ENCODE measurements around the gene LRRC74B.

Gene LRRC74B

GRCh38 chr22:21073023-21073422 lies 27.3 kb downstream of the LRRC74B start:
- H2AFZ ChIP-seq (ENCODE audit: low read length), result no peak overlapping the region
- no peak overlapping the region for H3K4me2 ChIP-seq (ENCODE audit: low read length)
- H3K27ac ChIP-seq (ENCODE audit: low read depth, low read length, poor library complexity, severe bottlenecking), result no peak overlapping the region
- no peaks in the 10 kb centered on the region; the same call in 1 of the 2 replicates for H3K36me3 ChIP-seq (ENCODE audit: insufficient read depth, low read length)
- H3K9ac ChIP-seq (ENCODE audit: low read length), result no peak overlapping the region
- H3K79me2 ChIP-seq (ENCODE audit: insufficient read depth, low read length), result no peaks in the 10 kb centered on the region
- no peaks in the 10 kb centered on the region for H3K9me2 ChIP-seq (ENCODE audit: low read depth, low read length)
- no peaks in the 10 kb centered on the region for H3K4me1 ChIP-seq (ENCODE audit: insufficient read depth, low read length, severe bottlenecking)
- H3K4me3 ChIP-seq (ENCODE audit: low read depth, low read length, poor library complexity, severe bottlenecking), result no peak overlapping the region
- no peaks in the 10 kb centered on the region for H3F3A ChIP-seq (ENCODE audit: insufficient read depth, low read length)
- H4K20me1 ChIP-seq (ENCODE audit: insufficient read depth, low read length), result no peaks in the 10 kb centered on the region
- H3K27me3 ChIP-seq (ENCODE audit: insufficient read depth, low read length), result no peaks in the 10 kb centered on the region; the same call in 1 of the 2 replicates
- H3K9me3 ChIP-seq (ENCODE audit: low read length), result no peaks in the 10 kb centered on the region
- TF ChIP-seq CTCF (IDR thresholded peaks at IDR 0.05; ENCODE audit: low read length), result no peak
- no peak for TF ChIP-seq EZH2 (IDR thresholded peaks at IDR 0.05; ENCODE audit: borderline replicate concordance, low read length)

- no peak for TF ChIP-seq CTCF (IDR thresholded peaks at IDR 0.05; ENCODE audit: low read length)
- no peak for TF ChIP-seq EZH2 (IDR thresholded peaks at IDR 0.05; ENCODE audit: borderline replicate concordance, low read length)
- no peaks in the 10 kb centered on the region; the same call in 1 of the 2 replicates for H3K36me3 ChIP-seq (ENCODE audit: insufficient read depth, low read length)
These were observed 27.7 kb downstream of the LRRC74B start for GRCh38 chr22:21073482-21073881.

GRCh38 chr22:21074102-21074715 lies 28.5 kb downstream of the LRRC74B start:
- TF ChIP-seq EZH2 (IDR thresholded peaks at IDR 0.05; ENCODE audit: borderline replicate concordance, low read length), result no peak
- no peak for TF ChIP-seq CTCF (IDR thresholded peaks at IDR 0.05; ENCODE audit: low read length)
- no peaks in the 10 kb centered on the region; the same call in 1 of the 2 replicates for H3K36me3 ChIP-seq (ENCODE audit: insufficient read depth, low read length)
- no peak overlapping the region for H3K4me2 ChIP-seq (ENCODE audit: low read length)
- no peak overlapping the region for H3K27ac ChIP-seq (ENCODE audit: low read depth, low read length, poor library complexity, severe bottlenecking)
- no peak overlapping the region for H2AFZ ChIP-seq (ENCODE audit: low read length)
- H3K9me2 ChIP-seq (ENCODE audit: low read depth, low read length), result no peaks in the 10 kb centered on the region
- H3K9me3 ChIP-seq (ENCODE audit: low read length), result no peaks in the 10 kb centered on the region
- no peaks in the 10 kb centered on the region for H4K20me1 ChIP-seq (ENCODE audit: insufficient read depth, low read length)
- H3K9ac ChIP-seq (ENCODE audit: low read length), result no peak overlapping the region
- no peaks in the 10 kb centered on the region for H3F3A ChIP-seq (ENCODE audit: insufficient read depth, low read length)
- H3K79me2 ChIP-seq (ENCODE audit: insufficient read depth, low read length), result no peaks in the 10 kb centered on the region
- no peaks in the 10 kb centered on the region; the same call in 1 of the 2 replicates for H3K27me3 ChIP-seq (ENCODE audit: insufficient read depth, low read length)
- H3K4me3 ChIP-seq (ENCODE audit: low read depth, low read length, poor library complexity, severe bottlenecking), result no peak overlapping the region
- H3K4me1 ChIP-seq (ENCODE audit: insufficient read depth, low read length, severe bottlenecking), result no peaks in the 10 kb centered on the region

More at GRCh38 chr22:21073482-21073881, 27.7 kb downstream of the LRRC74B start:
- no peaks in the 10 kb centered on the region for H3K79me2 ChIP-seq (ENCODE audit: insufficient read depth, low read length)
- no peaks in the 10 kb centered on the region for H3K9me3 ChIP-seq (ENCODE audit: low read length)
- no peaks in the 10 kb centered on the region for H3K9me2 ChIP-seq (ENCODE audit: low read depth, low read length)
- H3K4me1 ChIP-seq (ENCODE audit: insufficient read depth, low read length, severe bottlenecking), result no peaks in the 10 kb centered on the region
- H3K27me3 ChIP-seq (ENCODE audit: insufficient read depth, low read length), result no peaks in the 10 kb centered on the region; the same call in 1 of the 2 replicates
- no peak overlapping the region for H3K9ac ChIP-seq (ENCODE audit: low read length)
- no peak overlapping the region for H2AFZ ChIP-seq (ENCODE audit: low read length)
- no peak overlapping the region for H3K27ac ChIP-seq (ENCODE audit: low read depth, low read length, poor library complexity, severe bottlenecking)
- H3F3A ChIP-seq (ENCODE audit: insufficient read depth, low read length), result no peaks in the 10 kb centered on the region
- H3K4me3 ChIP-seq (ENCODE audit: low read depth, low read length, poor library complexity, severe bottlenecking), result no peak overlapping the region
- no peak overlapping the region for H3K4me2 ChIP-seq (ENCODE audit: low read length)
- H4K20me1 ChIP-seq (ENCODE audit: insufficient read depth, low read length), result no peaks in the 10 kb centered on the region
